ENCODE measurements around the gene DACT3.

Gene DACT3

GRCh38 chr19:46618670-46619231, 42.2 kb downstream of the DACT3 start:
- H3K9me3 ChIP-seq (ENCODE audit: control insufficient read depth, low read length) = no peaks in the 10 kb centered on the region
- H3K9ac ChIP-seq (ENCODE audit: low read length) = no peak overlapping the region
- peaks cover 39% of the 10 kb centered on the region for H3K4me1 ChIP-seq (ENCODE audit: control insufficient read depth, insufficient read depth, low read length)
- H3K4me3 ChIP-seq (ENCODE audit: low read length) = no peak overlapping the region
- no peaks in the 10 kb centered on the region for H3K27me3 ChIP-seq (replicated peaks; ENCODE audit: control insufficient read depth, insufficient read depth, low read length)
- no peaks in the 10 kb centered on the region for H3K36me3 ChIP-seq (ENCODE audit: control insufficient read depth, insufficient read depth, low read length, severe bottlenecking)
- DNase-seq (ENCODE audit: low read depth) = peak; percentile 29

DNA sequence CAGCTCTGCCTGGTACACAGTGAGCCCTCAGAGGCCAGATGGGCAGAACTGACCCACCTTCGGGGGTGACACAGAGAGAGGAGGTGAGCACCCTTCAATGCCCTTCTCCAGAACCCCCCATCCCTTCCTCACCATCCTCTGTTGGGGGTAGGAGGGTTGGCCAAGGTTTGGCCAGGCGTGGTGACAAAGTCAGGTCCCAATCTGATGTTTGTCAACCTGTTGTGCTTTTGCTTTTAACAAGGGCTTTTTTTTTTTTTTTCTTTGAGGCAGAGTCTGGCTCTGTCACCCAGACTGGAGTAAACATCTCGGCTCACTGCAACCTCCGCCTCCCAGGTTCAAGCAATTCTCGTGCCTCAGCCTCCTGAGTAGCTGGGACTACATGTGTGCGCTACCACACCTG, 43.4 kb downstream of the DACT3 start:
- H3K36me3 ChIP-seq (ENCODE audit: control insufficient read depth, insufficient read depth, low read length, severe bottlenecking) = no peaks in the 10 kb centered on the region
- no peak overlapping the region for H3K4me3 ChIP-seq (ENCODE audit: low read length)
- no peak overlapping the region for H3K9ac ChIP-seq (ENCODE audit: low read length)
- no peak for DNase-seq (ENCODE audit: low read depth)
- peaks cover 40% of the 10 kb centered on the region for H3K4me1 ChIP-seq (ENCODE audit: control insufficient read depth, insufficient read depth, low read length)
- H3K27me3 ChIP-seq (replicated peaks; ENCODE audit: control insufficient read depth, insufficient read depth, low read length) = no peaks in the 10 kb centered on the region
- no peaks in the 10 kb centered on the region for H3K9me3 ChIP-seq (ENCODE audit: control insufficient read depth, low read length)

GRCh38 chr19:46616631-46617322, 44.2 kb downstream of the DACT3 start:
- H3K9ac ChIP-seq (ENCODE audit: low read length) = peak overlapping the region; percentile 37
- H3K27me3 ChIP-seq (replicated peaks; ENCODE audit: control insufficient read depth, insufficient read depth, low read length) = no peaks in the 10 kb centered on the region
- no peaks in the 10 kb centered on the region for H3K9me3 ChIP-seq (ENCODE audit: control insufficient read depth, low read length)
- peaks cover 39% of the 10 kb centered on the region for H3K4me1 ChIP-seq (ENCODE audit: control insufficient read depth, insufficient read depth, low read length)
- peak; percentile 68 for DNase-seq (ENCODE audit: low read depth)
- no peaks in the 10 kb centered on the region for H3K36me3 ChIP-seq (ENCODE audit: control insufficient read depth, insufficient read depth, low read length, severe bottlenecking)
- no peak overlapping the region for H3K4me3 ChIP-seq (ENCODE audit: low read length)

DNA sequence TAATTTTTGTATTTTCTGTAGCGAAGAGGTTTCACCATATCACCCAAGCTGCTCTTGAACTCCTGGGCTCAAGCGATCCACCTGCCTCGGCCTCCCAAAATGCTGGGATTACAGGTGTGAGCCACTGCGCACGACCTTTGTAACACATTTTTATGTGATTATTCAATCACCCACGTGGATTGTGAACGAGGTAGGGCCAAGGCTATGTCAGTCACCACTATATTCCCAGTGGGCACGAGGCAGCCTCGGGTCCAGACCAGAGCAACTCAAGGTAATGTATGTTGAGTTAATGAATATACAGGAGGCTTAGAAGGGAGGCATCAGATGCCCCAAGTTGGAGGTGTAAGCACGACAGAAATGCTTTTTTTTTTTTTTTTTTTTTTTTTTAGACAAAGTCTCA, 45.0 kb downstream of the DACT3 start:
- H3K9ac ChIP-seq (ENCODE audit: low read length) = no peak overlapping the region
- H3K9me3 ChIP-seq (ENCODE audit: control insufficient read depth, low read length) = no peaks in the 10 kb centered on the region
- peaks cover 35% of the 10 kb centered on the region for H3K4me1 ChIP-seq (ENCODE audit: control insufficient read depth, insufficient read depth, low read length)
- H3K36me3 ChIP-seq (ENCODE audit: control insufficient read depth, insufficient read depth, low read length, severe bottlenecking) = no peaks in the 10 kb centered on the region
- H3K27me3 ChIP-seq (replicated peaks; ENCODE audit: control insufficient read depth, insufficient read depth, low read length) = no peaks in the 10 kb centered on the region
- no peak for DNase-seq (ENCODE audit: low read depth)
- no peak overlapping the region for H3K4me3 ChIP-seq (ENCODE audit: low read length)

DNA sequence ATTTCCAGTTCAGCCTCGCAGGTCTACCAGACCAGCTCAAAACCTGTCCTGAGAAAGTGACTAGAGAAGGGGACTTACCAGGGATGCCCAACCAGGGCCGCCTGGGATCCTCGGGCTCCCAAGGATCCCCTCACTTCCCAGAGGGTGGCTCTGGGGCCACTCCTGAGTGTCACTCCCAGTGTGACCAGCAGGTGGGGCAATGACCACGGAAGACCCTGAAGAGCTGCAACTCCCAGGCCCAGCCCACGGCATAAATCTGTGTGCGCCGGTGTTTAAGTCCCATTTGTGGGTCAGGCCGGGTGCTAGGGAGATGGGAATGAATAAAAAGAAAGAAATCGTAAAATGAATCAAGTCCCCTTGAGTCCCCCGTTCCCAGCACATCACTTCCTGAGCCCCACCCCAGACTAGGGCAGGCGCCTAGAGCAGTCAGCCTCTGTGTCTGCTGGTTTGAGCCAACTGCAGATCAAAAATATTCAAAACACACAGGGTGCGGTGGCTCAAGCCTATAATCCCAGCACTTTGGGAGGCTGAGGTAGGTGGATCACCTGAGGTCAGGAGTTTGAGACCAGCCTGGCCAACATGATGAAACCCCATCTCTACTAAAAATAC, 46.8 kb downstream of the DACT3 start:
- H3K36me3 ChIP-seq (ENCODE audit: control insufficient read depth, insufficient read depth, low read length, severe bottlenecking) = peaks cover 10% of the 10 kb centered on the region
- H3K9ac ChIP-seq (ENCODE audit: low read length) = peak overlapping the region; percentile 51
- H3K27me3 ChIP-seq (replicated peaks; ENCODE audit: control insufficient read depth, insufficient read depth, low read length) = no peaks in the 10 kb centered on the region
- DNase-seq (ENCODE audit: low read depth) = peak; percentile 92
- H3K4me1 ChIP-seq (ENCODE audit: control insufficient read depth, insufficient read depth, low read length) = peaks cover 21% of the 10 kb centered on the region
- H3K9me3 ChIP-seq (ENCODE audit: control insufficient read depth, low read length) = no peaks in the 10 kb centered on the region
- H3K4me3 ChIP-seq (ENCODE audit: low read length) = no peak overlapping the region

DNA sequence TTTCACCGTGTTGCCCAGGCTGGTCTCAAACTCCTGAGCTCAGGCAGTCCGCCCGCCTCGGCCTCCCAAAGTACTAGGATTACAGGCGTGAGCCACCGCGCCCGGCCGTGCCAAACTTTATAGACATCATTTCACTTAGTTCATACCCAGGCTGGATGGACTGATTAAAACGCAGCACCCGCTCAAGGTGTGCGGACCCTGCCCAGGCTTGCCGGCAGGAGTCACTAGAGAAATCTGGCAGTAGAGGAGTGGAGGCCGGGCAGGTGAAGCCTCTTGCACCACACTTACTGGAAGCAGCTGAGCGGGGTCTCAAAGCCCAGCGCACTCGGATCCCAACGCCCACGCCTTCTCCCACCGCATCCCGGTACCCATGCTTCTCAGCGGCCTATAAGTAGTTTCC, 47.5 kb downstream of the DACT3 start:
- peaks cover 15% of the 10 kb centered on the region for H3K4me1 ChIP-seq (ENCODE audit: control insufficient read depth, insufficient read depth, low read length)
- no peak overlapping the region for H3K9ac ChIP-seq (ENCODE audit: low read length)
- no peaks in the 10 kb centered on the region for H3K27me3 ChIP-seq (replicated peaks; ENCODE audit: control insufficient read depth, insufficient read depth, low read length)
- H3K36me3 ChIP-seq (ENCODE audit: control insufficient read depth, insufficient read depth, low read length, severe bottlenecking) = peaks cover 16% of the 10 kb centered on the region
- no peak for DNase-seq (ENCODE audit: low read depth)
- H3K9me3 ChIP-seq (ENCODE audit: control insufficient read depth, low read length) = no peaks in the 10 kb centered on the region
- no peak overlapping the region for H3K4me3 ChIP-seq (ENCODE audit: low read length)

- no peak overlapping the region for H3K9ac ChIP-seq (ENCODE audit: low read length)
- peaks cover 34% of the 10 kb centered on the region for H3K36me3 ChIP-seq (ENCODE audit: control insufficient read depth, insufficient read depth, low read length, severe bottlenecking)
- H3K9me3 ChIP-seq (ENCODE audit: control insufficient read depth, low read length) = no peaks in the 10 kb centered on the region
- H3K4me1 ChIP-seq (ENCODE audit: control insufficient read depth, insufficient read depth, low read length) = peaks cover 9% of the 10 kb centered on the region
- no peak overlapping the region for H3K4me3 ChIP-seq (ENCODE audit: low read length)
- DNase-seq (ENCODE audit: low read depth) = no peak
- no peaks in the 10 kb centered on the region for H3K27me3 ChIP-seq (replicated peaks; ENCODE audit: control insufficient read depth, insufficient read depth, low read length)
Observed at GRCh38 chr19:46611776-46612175, 49.2 kb downstream of the DACT3 start.

- Histone ChIP-seq H3K27me3 (replicated peaks; ENCODE audit: control insufficient read depth, insufficient read depth, low read length) (no peaks in the 10 kb centered on the region), H3K4me1 (ENCODE audit: control insufficient read depth, insufficient read depth, low read length) (peaks cover 9% of the 10 kb centered on the region), H3K9me3 (ENCODE audit: control insufficient read depth, low read length) (no peaks in the 10 kb centered on the region), H3K4me3 (ENCODE audit: low read length) (no peak overlapping the region), H3K9ac (ENCODE audit: low read length) (no peak overlapping the region), H3K36me3 (ENCODE audit: control insufficient read depth, insufficient read depth, low read length, severe bottlenecking) (peaks cover 41% of the 10 kb centered on the region)
- DNase-seq (ENCODE audit: low read depth) = no peak
Observed at GRCh38 chr19:46610851-46611770, 49.9 kb downstream of the DACT3 start.

DNA sequence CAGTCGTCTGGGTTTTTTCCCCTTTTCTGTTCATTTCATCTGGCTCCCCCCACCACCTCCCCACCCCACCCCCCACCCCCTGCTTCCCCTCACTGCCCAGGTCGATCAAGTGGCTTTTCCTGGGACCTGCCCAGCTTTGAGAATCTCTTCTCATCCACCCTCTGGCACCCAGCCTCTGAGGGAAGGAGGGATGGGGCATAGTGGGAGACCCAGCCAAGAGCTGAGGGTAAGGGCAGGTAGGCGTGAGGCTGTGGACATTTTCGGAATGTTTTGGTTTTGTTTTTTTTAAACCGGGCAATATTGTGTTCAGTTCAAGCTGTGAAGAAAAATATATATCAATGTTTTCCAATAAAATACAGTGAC, 50.6 kb downstream of the DACT3 start:
- Histone ChIP-seq H3K9me3 (ENCODE audit: control insufficient read depth, low read length) (no peaks in the 10 kb centered on the region), H3K27me3 (replicated peaks; ENCODE audit: control insufficient read depth, insufficient read depth, low read length) (no peaks in the 10 kb centered on the region), H3K4me1 (ENCODE audit: control insufficient read depth, insufficient read depth, low read length) (peaks cover 9% of the 10 kb centered on the region), H3K4me3 (ENCODE audit: low read length) (no peak overlapping the region), H3K36me3 (ENCODE audit: control insufficient read depth, insufficient read depth, low read length, severe bottlenecking) (peaks cover 47% of the 10 kb centered on the region), H3K9ac (ENCODE audit: low read length) (no peak overlapping the region)
- no peak for DNase-seq (ENCODE audit: low read depth)

DNA sequence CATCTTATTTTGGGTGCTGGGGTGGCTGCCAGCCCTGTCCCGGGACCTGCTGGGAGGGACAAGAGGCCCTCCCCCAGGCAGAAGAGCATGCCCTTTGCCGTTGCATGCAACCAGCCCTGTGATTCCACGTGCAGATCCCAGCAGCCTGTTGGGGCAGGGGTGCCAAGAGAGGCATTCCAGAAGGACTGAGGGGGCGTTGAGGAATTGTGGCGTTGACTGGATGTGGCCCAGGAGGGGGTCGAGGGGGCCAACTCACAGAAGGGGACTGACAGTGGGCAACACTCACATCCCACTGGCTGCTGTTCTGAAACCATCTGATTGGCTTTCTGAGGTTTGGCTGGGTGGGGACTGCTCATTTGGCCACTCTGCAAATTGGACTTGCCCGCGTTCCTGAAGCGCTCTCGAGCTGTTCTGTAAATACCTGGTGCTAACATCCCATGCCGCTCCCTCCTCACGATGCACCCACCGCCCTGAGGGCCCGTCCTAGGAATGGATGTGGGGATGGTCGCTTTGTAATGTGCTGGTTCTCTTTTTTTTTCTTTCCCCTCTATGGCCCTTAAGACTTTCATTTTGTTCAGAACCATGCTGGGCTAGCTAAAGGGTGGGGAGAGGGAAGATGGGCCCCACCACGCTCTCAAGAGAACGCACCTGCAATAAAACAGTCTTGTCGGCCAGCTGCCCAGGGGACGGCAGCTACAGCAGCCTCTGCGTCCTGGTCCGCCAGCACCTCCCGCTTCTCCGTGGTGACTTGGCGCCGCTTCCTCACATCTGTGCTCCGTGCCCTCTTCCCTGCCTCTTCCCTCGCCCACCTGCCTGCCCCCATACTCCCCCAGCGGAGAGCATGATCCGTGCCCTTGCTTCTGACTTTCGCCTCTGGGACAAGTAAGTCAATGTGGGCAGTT, 51.2 kb downstream of the DACT3 start:
- no peak for DNase-seq (ENCODE audit: low read depth)
- H3K9me3 ChIP-seq (ENCODE audit: control insufficient read depth, low read length) = no peaks in the 10 kb centered on the region
- H3K4me3 ChIP-seq (ENCODE audit: low read length) = no peak overlapping the region
- no peak overlapping the region for H3K9ac ChIP-seq (ENCODE audit: low read length)
- H3K4me1 ChIP-seq (ENCODE audit: control insufficient read depth, insufficient read depth, low read length) = peaks cover 14% of the 10 kb centered on the region
- peaks cover 47% of the 10 kb centered on the region for H3K36me3 ChIP-seq (ENCODE audit: control insufficient read depth, insufficient read depth, low read length, severe bottlenecking)
- no peaks in the 10 kb centered on the region for H3K27me3 ChIP-seq (replicated peaks; ENCODE audit: control insufficient read depth, insufficient read depth, low read length)

Data from adipocyte (in vitro differentiated cells).